Activated naive CD4-positive, alpha-beta T cell treated with anti-CD3 and anti-CD28 coated beads, Interleukin-2, amount 50 U/mL, for 72 hours (primary cell): ENCODE measurements around the gene MRGPRF. TPM values are rescaled to one million over a fixed set of nuclear protein-coding genes. Genes with fewer than 3 reads are reported as not detected.

ENCODE experiments used
- ATAC-seq, 2 donors: fragments of 150-1000 bp; cut with Tn5 transposase; 2 replicates each; pipeline ENCODE4 v1.10.0; 2021; ENCODE audit warnings: mild to moderate bottlenecking in 2 of 2, moderate library complexity in 2 of 2
- DNase-seq, 2 donors: peaks; one replicate each; pipeline ENCODE4 v3.0.0; 2021 to 2022; ENCODE audit warnings: low spot score in 2 of 2
- H3K27ac Mint-ChIP-seq, 2 donors: one replicate each; pipeline ENCODE4 v1.8.0; 2022; ENCODE audit warnings: mild to moderate bottlenecking in 2 of 2, mixed read lengths in 2 of 2
- H3K36me3 Mint-ChIP-seq, 2 donors: one replicate each; pipeline ENCODE4 v1.8.0; 2022; ENCODE audit warnings: mixed read lengths in 2 of 2
- H3K9me3 Mint-ChIP-seq, 2 donors: one replicate each; pipeline ENCODE4 v1.8.0; 2022; ENCODE audit warnings: mixed read lengths in 2 of 2
- total RNA-seq, 2 donors: library from RNA; stranded (reverse); gene quantifications; one replicate each; pipeline ENCODE4 v1.2.3, GENCODE V29; 2022

Gene MRGPRF
- total RNA-seq, 2 donors from 2014 or later = not detected

DNA sequence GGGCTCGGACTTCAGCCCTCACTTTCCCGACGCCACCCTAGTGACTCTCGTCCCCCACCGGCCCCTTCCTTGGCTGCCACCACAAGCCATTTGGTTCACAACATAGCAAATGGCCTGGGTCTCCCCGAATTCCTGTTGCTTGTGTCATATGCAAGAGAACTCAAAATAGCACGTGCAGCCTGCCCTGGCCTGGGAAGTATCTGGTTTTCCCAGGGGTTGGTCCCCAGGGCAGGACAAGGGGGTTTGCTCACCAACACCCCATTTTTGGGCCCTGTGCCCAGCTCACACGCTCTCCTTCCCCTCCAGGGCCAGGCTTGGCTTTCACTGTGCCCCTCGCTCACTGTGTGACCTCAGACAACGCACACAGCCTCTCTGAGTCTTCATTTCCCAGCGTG, 22.9 kb upstream of the MRGPRF start:
- peaks cover 0 to 6% of the 10 kb centered on the region in 2 donors for H3K9me3 Mint-ChIP-seq
- DNase-seq (no peak), ATAC-seq (no peak)
- H3K36me3 Mint-ChIP-seq = peaks cover 0 to 5% of the 10 kb centered on the region in 2 donors
- H3K27ac Mint-ChIP-seq = no peak overlapping the region

DNA sequence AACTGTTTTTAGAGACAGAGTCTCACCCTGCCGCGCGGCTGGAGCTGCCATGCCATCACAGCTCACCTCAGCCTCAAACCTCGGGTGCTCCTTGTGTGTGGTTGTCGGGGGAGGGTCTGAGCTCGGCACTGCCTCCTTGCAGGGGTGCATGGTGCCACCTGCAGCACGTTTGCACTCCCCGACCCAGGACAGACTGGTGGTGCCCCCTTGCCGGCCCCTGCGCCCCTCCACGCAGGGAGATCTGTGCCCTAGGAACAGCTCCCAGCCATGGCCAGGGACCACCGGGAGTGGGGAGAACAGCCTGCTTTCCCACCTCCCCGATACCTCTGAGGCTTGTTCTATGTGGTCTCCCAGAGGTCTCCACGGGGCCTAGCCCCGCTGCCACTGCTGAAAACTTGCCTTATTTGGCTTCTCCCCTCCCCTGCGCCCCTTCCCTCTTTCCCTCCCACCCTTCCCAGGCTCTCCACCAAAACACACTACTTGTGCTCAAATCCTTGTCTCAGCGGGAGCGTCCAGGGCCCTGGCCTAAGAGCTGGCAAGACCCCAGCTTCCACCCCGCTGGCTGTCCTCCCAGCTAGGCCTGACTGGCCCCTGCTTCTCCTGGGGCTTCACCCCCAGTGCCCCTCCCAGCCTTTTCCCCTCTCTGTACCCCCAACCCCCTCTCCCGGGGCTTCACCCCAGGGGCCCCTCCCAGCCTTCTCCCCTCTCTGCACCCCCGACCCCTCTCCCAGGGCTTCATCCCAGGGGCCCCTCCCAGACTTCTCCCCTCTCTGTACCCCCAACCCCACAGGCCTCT, 22.3 kb upstream of the MRGPRF start:
- H3K36me3 Mint-ChIP-seq = peaks cover 0 to 5% of the 10 kb centered on the region in 2 donors
- H3K27ac Mint-ChIP-seq = no peak overlapping the region
- ATAC-seq (no peak), DNase-seq (no peak)
- H3K9me3 Mint-ChIP-seq = peaks cover 0 to 2% of the 10 kb centered on the region in 2 donors

DNA sequence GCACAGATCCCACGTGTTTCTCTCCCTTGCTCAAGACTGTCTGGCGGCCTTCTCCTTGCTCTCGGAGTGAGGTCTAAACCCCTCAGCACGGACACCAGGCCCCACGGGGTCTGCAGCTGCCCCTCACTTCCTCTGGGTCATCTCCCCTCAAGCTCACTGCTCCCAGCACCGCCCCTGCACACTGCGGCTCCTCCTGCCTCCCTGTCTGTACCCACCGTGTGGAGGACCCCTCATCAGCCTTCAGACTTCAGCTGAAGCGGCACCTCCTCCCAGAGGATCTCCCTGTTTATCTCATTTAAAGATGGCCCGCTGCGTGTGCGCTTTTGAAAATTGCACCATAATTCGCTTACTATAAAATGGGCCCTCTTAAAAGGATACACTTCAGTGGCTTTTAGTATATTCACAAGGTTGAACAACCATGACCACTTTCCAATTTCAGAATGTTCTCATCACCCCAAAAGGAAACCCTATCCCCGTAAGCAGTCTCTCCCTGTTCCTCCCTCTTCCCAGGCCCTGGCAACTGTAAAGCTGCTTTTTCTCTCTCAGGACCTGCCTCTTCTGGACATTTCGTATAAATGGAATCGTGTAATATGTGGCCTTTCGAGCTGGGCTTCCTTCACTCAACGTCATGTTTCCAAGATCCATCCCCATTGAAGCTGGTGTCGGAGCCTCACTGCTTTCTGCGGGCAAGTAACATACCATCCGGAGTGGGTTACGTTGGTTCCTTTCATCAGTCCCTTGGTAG, 21.2 kb upstream of the MRGPRF start:
- ATAC-seq = no peak
- no peaks in the 10 kb centered on the region for H3K9me3 Mint-ChIP-seq
- H3K36me3 Mint-ChIP-seq = no peaks in the 10 kb centered on the region
- DNase-seq = no peak
- H3K27ac Mint-ChIP-seq = no peak overlapping the region

DNA sequence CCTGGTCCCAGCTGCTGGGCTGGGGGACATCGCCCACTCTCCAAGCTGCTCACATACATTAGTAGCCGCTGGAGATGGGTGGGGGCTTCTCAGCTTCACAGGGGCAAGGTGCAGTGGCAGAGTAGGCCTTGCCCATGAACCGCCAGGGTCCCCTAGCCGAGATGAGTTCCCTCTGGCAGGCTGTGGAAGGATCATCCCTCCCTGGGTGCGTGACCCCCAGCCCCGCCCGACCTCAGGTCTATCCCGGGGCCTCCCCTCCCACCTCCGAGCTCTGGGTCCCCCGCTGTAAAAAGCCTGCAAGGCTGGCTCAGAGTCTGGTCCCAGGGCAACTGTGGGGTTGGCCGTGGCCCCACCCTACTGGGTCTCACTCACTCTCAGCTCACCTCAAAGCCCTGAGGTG, 20.4 kb upstream of the MRGPRF start:
- ATAC-seq (no peak), DNase-seq (no peak)
- Mint-ChIP-seq H3K9me3 (no peaks in the 10 kb centered on the region), H3K27ac (no peak overlapping the region), H3K36me3 (no peaks in the 10 kb centered on the region)

DNA sequence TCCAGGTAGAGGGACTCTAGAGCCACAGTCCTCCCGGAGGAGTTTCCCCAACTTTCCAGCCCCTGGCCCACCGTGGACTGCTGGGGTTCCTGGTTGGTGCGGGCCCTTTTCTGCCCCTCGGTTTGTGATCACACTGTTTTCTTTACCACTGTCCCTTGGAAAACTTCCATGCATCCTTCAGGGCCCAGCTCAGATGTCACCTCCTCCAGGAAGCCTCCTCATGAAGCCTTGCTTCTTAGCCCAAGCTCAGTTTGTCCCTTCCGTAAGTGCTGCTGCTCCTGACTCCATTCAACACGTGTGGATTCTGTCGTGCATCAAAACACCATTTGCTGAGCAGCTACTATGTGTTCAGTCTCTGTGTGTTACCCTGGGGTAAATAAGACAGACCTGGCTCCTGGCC, 19.8 kb upstream of the MRGPRF start:
- no peak for ATAC-seq
- no peaks in the 10 kb centered on the region for H3K36me3 Mint-ChIP-seq

DNA sequence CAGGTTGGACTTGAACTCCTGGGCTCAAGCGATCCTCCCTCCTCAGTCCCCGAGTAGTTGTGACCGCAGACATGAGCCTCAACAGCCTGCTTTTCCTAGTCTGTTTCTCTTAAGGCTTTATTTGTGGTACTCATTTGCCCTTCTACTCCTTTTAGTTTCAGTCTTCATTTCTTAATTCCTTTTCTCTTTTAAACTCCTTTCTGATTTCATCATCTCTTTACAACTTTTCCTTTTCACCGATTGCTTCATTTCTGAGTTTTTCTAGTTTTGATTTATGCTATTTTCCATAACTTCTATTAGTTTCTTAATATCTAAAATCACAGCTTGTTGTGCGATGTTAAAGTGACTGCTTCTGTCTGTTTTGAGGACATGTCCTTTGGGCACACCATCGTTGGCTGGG, 17.3 kb upstream of the MRGPRF start:
- ATAC-seq (no peak), DNase-seq (no peak)

More for the DNA sequence above, 19.8 kb upstream of the MRGPRF start:
- Mint-ChIP-seq H3K27ac (no peak overlapping the region), H3K9me3 (no peaks in the 10 kb centered on the region)
- DNase-seq = no peak

DNA sequence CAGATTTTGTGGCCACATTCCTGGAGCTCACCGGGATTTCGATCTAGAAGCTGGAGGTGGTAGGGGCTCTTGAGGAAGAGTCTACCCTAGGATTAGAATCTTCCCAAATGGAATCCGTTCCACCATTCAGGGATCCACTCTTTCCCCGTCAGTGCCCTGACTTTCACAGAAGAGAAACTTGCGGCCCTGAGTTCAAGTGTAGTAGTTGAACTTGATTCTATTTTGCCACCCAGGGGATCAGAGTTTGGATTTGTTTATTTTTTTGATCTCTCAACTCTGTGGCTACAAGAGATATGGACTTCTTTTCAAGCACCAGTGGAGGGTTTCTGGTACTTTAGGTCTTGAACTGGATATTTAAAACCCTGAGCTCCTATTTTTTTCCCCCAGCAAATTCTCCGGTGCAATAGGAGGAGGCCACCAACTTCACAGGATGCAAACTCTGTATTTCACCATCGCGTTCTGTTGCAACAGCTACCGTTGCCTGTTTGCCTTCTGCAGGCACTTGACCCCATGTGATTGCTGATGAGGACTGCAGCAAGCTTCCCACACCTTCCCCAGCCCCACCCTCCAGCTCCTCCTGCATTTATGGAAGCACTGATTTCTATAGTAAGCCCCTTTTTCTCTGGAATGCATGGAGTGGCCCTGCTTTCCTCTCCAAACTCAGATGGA, 14.8 kb upstream of the MRGPRF start:
- ATAC-seq = no peak
- H3K9me3 Mint-ChIP-seq = no peaks in the 10 kb centered on the region
- no peak for DNase-seq
- H3K36me3 Mint-ChIP-seq = no peaks in the 10 kb centered on the region
- no peak overlapping the region for H3K27ac Mint-ChIP-seq

More for the DNA sequence above, 17.3 kb upstream of the MRGPRF start:
- no peaks in the 10 kb centered on the region for H3K9me3 Mint-ChIP-seq
- H3K27ac Mint-ChIP-seq = no peak overlapping the region
- no peaks in the 10 kb centered on the region for H3K36me3 Mint-ChIP-seq

DNA sequence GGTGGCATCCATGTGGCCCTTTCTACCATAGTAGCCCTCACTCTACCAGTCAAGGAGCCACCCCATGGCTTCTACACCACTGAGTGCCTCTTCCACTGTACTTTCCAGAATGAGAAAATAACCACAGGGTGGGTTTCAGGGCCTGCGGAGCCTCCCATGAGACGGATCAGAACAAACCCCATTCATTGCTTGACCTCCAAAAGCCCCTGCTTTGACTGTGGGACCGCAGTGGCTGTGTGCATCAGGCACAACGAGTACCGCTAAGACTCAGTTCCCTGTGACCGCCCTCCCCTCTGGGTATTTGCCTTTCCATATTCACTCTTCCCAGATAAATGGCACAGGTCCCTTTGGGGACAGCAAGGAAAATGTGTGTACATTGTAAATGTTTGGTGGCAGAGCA, 11.5 kb upstream of the MRGPRF start:
- Mint-ChIP-seq H3K27ac (no peak overlapping the region), H3K9me3 (no peaks in the 10 kb centered on the region), H3K36me3 (no peaks in the 10 kb centered on the region)
- DNase-seq (no peak), ATAC-seq (no peak)

DNA sequence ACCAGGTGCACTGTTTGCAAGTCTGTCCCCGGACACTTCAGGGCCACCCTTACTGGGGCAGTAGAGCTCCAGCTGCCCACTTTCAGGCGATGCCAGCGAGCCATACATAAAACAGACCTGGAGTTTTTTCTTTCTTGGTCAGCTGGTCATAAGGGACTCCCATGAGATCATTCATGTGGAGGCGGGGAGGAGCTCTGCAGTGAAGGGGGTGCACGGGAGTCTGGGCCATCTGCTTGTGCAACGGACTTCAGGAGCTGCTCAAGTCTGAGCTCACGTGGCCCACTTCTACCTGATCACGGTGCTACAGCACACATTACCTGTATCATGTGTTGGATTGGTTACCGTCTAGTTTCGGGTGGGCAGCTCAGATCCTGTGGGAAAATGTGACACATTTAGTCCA, 9.2 kb upstream of the MRGPRF start:
- no peak for DNase-seq
- no peak for ATAC-seq
- no peak overlapping the region for H3K27ac Mint-ChIP-seq
- no peaks in the 10 kb centered on the region for H3K36me3 Mint-ChIP-seq
- H3K9me3 Mint-ChIP-seq = no peaks in the 10 kb centered on the region

DNA sequence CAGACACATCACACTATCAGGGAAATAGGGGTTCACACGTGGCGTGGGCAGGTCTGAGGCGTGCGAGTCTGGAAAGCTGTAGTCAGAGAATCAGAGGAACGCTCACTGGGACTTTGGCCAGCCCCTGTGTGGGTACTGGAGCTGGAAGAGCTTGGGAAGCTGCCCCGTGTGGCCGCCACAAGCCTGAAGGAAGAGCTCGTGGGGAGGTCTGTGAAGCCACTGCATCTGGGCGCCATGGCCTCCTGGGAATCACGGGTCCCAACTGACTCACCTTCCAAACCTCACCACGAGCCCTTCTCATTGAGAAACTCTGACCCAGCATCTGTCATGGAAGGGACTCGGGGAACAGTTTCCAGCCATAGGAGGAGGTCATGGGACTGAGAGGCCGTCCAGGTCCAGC, 5.9 kb upstream of the MRGPRF start:
- Mint-ChIP-seq H3K27ac (no peak overlapping the region), H3K36me3 (no peaks in the 10 kb centered on the region), H3K9me3 (no peaks in the 10 kb centered on the region)
- DNase-seq = no peak
- no peak for ATAC-seq

DNA sequence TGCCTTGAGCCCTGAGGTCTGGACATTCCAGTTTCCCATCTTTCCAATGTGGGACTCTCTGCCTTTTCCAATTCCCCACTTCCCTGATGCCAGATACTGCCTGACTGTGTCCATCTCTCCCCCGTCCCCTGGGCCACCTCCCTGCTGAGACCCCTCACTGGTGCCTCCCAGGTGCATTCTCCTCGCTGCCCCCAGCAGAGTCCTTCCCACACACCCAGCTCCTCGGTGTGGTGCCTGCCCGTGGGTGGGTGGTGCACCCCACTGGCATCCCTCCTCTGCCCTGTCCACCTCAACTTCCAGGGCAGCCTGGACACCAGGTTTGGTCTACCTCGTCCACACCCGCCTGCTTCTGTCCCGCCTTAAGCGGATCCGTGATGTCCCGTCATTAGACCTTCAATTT, 4.9 kb upstream of the MRGPRF start:
- Mint-ChIP-seq H3K9me3 (no peaks in the 10 kb centered on the region), H3K27ac (no peak overlapping the region), H3K36me3 (no peaks in the 10 kb centered on the region)
- no peak for DNase-seq
- ATAC-seq = no peak

DNA sequence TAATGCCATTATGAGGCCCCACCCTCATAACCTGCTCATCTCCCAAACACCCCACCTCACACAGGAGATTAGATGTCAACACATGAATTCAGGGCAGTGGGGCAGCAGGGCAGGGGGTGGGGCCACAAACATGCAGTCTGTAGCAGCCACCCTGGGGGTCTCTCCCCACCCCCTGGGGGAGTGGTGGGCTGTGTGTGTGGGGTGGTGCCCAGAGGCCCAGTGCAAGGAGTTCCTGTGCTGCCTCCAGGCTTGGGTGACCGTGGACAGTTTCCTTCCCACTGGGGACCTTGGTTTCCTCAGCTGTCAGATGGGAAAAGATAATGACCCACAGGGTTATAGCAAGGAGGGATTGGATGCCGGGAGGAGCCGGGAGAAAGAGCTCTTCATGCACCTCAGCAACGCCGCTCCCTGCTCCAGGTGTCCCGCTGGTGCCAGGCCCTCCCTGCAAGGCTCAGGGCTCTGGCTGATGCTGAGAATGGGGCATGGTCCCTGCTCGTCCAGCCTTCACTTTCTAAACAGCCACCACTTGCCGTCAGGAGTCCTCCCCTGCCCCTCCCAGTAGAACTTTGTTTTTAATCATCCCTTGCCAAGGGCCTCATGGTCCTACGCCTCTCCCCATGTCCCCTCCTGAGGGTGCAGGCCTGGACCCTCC, 2.0 kb upstream of the MRGPRF start:
- ATAC-seq = no peak
- DNase-seq = no peak
- H3K36me3 Mint-ChIP-seq = no peaks in the 10 kb centered on the region
- H3K27ac Mint-ChIP-seq = no peak overlapping the region
- H3K9me3 Mint-ChIP-seq = no peaks in the 10 kb centered on the region

DNA sequence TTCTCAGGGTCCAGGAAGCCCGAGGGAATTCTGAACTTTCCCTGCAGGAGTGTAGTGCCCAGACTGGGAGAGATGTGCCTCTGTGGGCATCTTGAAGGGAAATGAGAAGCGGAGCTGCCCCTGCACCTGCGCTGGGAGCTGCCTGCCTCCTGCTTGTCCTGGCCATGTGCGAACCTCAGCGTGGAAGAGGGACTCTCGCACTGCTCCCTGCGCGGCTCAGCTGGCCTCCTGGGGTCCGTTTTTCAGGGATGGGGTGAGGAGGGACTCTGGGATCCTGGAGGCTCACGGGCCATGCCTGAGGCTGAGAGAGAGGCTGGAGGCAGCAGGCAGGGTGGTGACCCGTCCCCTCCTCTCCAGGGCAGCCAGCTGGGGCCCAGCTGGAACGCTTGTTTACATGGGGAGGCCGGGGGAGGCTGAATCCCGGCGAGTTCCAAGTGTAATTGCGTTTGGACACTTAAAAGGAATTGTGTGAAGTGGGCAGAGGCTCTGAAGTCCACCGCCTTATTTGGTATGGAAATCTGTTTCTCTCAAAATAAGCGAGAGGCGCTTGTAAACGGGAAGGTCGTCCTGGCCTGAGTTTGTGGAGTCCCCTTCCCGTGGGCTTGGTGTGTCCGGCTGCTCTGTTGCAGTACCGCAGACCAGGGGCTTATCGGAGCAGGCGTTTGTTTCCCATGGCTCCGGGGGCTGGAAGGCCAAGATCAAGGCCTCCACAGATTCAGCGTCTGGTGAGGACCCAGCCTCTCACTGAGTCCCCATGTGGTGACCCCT, 1.2 kb upstream of the MRGPRF start:
- DNase-seq (no peak), ATAC-seq (no peak)
- H3K36me3 Mint-ChIP-seq = no peaks in the 10 kb centered on the region
- no peaks in the 10 kb centered on the region for H3K9me3 Mint-ChIP-seq
- H3K27ac Mint-ChIP-seq = no peak overlapping the region

DNA sequence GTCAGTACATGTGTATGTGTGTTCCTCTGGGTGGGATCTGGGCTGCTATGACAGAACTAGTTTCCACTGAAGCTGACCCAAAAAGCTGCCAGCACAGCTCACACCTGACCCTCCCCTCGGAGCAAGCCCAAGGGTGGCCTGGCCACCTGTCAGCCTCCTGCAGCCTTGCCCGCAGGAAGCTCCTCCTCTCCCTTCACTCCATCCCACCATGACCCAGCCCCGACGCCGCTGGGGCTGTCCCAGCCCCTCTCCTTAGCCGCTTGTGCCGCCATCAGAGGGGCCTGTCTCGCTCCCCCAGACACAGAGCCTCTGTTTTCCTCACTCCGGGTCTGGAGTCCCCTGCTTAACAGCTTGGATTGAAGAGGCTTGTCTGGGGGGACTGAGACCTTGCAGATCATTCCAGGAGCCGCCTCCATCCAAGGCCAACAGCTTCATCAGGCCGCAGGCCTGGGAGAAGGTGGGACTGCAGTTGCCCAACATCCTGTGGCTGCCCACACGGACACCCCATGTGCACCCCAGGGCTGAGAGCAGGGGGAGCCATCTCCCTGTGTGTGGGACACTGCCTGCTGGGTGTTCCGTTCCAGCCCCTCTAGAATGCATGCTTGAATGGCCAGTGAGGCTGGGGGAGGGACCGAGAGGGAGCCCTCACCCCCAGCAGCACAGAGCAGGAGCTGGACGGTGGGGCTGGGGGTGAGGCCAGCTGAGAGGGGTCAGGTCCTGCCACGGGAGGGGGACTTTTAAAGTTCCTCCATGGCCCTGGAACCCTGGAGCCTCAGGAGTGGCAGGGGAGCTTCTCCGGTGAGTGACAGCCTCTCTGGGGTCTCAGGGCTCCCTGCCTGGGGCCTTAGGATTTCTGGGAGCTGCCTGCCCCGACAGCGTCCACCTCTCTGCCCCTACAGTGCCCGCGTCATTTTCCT, 696 bp downstream of the MRGPRF start:
- Mint-ChIP-seq H3K9me3 (no peaks in the 10 kb centered on the region), H3K36me3 (no peaks in the 10 kb centered on the region), H3K27ac (no peak overlapping the region)
- DNase-seq = no peak
- no peak for ATAC-seq

DNA sequence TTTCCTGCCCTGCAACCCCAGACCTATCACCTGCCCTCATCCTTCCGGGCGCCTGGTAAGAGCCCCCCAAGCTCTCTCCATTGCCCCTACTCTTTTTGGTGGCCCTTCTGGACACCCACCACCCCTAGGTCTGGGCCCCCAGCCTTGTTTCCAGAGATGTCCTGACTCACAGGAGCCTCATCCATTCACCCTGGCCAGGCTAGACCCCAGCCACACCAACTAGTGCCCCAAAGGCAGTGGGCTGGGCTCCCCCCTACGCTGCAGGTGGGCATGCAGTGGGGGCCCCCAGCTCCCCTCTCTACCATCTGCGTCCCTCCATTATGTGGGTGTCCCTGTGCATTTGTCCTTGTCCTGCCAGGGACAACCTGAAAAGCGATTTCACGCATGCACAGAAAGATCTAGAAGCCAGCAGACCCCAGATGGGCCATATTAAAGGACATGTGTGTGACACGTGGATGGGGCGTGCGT, 1.4 kb downstream of the MRGPRF start:
- H3K36me3 Mint-ChIP-seq = no peaks in the 10 kb centered on the region
- ATAC-seq (no peak), DNase-seq (no peak)
- H3K9me3 Mint-ChIP-seq = no peaks in the 10 kb centered on the region
- no peak overlapping the region for H3K27ac Mint-ChIP-seq
